HG03039 (cell line): Measurements from ENCODE around the gene GPR61.

ENCODE experiments used
- ATAC-seq: cut with Tn5 transposase; IDR thresholded peaks from one replicate; pipeline ENCODE4 v1.9.1; 2021; ENCODE audit warnings: mild to moderate bottlenecking, moderate library complexity; ENCODE audit not compliant: unreplicated experiment

The GPR61 gene

DNA sequence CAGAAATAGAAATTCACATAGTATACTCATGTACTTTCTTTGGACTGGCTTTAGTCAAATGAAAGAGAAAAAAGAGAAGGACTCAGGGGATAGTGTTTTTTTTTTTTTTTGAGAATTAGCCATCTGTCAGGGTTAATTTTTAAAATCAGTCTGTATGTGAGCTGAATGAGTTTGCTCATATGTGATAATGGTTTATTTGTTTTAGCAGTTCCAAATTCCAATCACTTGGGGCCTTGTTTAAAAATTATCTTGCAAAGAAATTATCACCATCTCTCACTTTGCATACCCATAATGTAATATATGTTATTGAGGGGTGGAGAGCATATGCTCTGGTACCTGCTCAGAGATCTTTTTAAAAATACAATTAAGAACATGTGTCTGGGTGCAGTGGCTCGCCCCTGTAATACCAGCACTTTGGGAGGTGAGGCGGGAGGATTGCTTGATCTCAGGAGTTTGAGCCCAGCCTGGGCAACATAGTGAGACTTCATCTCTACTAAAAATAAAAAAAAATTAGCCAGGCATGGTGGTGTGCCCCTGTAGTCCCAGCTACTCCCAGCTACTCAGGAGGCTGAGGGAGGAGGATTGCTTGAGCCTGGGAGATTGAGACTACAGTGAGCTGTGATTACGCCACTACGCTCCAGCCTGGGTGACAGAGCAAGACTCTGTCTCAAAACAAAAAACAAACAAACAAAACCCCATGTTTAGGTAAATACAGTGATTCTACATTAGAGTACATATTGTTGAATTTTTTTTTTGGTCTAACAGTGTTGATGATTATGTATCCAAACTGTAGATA lies 28.4 kb downstream of the GPR61 start:
- no peak for ATAC-seq

GRCh38 chr1:109569323-109569722 lies 29.7 kb downstream of the GPR61 start:
- no peak for ATAC-seq

DNA sequence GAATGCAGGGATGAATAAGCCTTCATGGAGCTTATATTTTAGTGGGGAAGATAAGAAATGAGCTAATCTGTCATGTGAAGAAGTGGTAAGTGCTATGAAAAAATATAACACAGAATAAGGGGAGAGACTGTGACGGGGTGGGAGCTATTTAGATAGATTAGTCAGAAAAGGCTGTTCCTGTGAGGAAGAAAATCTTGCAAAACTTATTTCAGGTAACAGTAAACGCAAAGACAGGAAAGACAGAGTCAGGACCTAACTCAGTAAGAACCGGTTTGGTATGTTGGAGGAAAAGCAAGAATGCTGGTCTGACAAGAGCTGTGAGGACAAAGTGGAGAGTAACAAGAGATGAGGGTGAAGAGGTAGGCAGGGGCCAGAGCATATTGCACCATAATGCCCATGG lies 30.7 kb downstream of the GPR61 start:
- no peak for ATAC-seq

DNA sequence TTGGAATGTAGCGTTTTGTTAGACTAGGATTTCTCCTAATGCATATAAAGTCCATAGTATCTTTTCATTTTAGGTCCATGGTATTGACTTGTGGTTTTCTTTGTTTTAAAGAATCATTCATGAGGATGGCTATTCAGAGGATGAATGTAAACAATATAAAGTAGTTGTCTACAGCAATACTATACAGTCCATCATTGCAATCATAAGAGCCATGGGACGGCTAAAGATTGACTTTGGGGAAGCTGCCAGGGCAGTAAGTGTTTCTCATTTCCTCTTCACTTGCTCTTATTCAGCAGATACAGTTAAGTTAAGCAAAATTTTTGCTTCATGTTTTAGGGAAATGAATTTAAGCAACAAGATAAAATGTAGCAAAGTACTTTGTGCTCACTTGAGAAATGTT lies 34.1 kb downstream of the GPR61 start:
- no peak for ATAC-seq

- ATAC-seq: no peak
Observed at GRCh38 chr1:109578947-109579443, 39.3 kb downstream of the GPR61 start.

DNA sequence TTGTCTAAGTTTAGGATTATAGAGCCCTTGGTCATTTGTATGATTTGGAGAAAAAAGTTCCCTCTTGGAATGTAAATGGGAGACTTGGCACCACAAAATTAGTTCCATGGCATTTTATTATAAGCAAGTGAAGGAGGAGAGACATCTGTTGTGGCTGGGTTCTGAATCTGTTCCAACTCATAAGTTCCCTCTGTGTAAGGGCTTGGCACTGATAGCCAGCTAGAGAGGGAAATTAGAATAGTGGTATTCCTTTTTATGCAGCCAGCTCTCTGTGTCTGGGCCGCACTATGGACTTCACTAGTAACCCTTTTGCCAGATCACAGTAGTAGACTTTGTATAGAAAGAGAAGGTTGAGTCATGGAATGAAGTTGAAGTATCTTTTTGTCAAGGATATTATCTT lies 39.8 kb downstream of the GPR61 start:
- no peak for ATAC-seq

GRCh38 chr1:109582021-109582420 lies 42.3 kb downstream of the GPR61 start:
- ATAC-seq: no peak

DNA sequence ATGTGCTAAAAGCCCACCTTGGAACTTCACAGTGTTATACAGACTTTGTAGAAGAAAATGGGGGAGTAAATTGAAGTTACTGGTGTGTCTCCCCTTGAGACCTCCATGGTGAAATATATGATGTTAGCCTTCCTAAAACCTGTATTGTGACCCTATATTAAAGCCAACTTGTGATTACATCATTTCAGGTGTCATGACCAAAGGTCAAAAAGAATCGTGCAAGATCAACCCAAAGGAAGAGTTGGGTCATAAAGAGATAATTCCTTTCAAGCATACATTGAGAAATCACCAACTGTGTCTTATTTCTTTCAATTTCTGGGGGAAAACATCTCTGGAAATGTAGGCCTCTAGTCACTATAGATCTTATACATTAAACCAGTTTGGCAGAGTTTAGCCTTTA lies 45.1 kb downstream of the GPR61 start:
- ATAC-seq: no peak

- ATAC-seq: no peak
Observed at GRCh38 chr1:109586055-109586454, 46.4 kb downstream of the GPR61 start.

DNA sequence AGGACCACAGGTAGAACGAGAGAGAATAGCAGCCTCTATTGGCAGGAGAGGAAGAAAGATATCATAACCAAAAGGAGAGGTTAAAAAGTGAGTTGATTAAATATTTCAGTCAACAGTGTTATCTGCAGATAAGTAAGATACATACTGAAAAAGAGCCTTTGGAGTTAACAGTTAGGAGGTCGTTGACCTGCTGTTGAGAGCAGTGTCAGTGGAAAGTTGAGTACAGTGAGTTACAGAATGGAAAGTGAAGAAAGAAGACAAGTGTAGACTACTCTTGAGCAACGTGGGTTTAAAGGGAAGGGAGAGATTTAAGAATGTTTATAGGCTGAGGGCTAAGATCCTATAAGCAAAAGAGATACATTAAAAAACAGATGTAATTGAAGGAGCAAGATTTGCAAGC lies 49.5 kb downstream of the GPR61 start:
- ATAC-seq: no peak

DNA sequence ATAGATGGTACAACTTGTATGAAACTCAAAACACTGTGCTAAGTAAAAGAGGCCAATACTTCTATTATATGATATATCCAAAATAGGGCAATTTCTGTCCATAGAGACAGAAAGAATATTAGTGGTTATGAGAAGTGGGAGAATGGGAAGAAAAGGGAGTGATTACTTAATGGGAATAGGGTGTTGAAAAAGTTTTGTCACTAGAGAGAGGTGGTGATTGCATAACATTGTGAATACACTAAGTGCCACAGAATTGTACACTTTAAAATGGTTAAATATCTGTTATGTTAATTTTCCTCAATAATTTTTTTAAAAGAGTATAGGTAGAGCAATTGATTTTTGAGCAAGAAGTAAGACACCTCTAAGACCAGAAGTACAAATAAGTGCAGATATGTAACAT lies 50.0 kb downstream of the GPR61 start:
- ATAC-seq: no peak

GRCh38 chr1:109592916-109593315 lies 53.2 kb downstream of the GPR61 start:
- ATAC-seq: no peak

GRCh38 chr1:109595531-109595930 lies 55.9 kb downstream of the GPR61 start:
- ATAC-seq: no peak
